ENCODE data around the gene ADCY3.

- TF ChIP-seq POLR2A (IDR thresholded peaks at IDR 0.05; ENCODE audit: low read depth, low read length), result no peak
- no peak for TF ChIP-seq TAF1 (IDR thresholded peaks at IDR 0.05; ENCODE audit: borderline replicate concordance, low read depth, low read length)
- TF ChIP-seq POLR2AphosphoS5 (IDR thresholded peaks at IDR 0.05; ENCODE audit: low read depth, low read length), result no peak
Observed at GRCh38 chr2:24813691-24814137, 106.3 kb downstream of the ADCY3 start.

Measured in GM12892 (cell line).